Neuronal stem cell (in vitro differentiated cells): Measurements from ENCODE around the gene CTDP1.

ENCODE experiments used
- DNase-seq: peaks from one replicate; pipeline ENCODE4 v3.0.0-alpha.2; 2013; ENCODE audit warnings: low spot score
- H2AFZ ChIP-seq: one replicate; pipeline ENCODE4 v1.6.1; 2013; ENCODE audit warnings: mild to moderate bottlenecking, low read length, inconsistent platforms
- H2AK5ac ChIP-seq: 2 replicates; pipeline ENCODE4 v1.6.1; 2013; ENCODE audit warnings: low read depth, mild to moderate bottlenecking, inconsistent platforms, low read length, moderate library complexity, mixed read lengths
- H2BK120ac ChIP-seq: 2 replicates; pipeline ENCODE4 v1.6.1; 2013; ENCODE audit warnings: low read depth, mild to moderate bottlenecking, inconsistent platforms, low read length, moderate library complexity, mixed read lengths
- H2BK12ac ChIP-seq: one replicate; pipeline ENCODE4 v1.6.1; 2013; ENCODE audit warnings: low read length, inconsistent platforms
- H2BK15ac ChIP-seq: 2 replicates; pipeline ENCODE4 v1.6.1; 2013; ENCODE audit warnings: mild to moderate bottlenecking, low read length, inconsistent platforms, mixed read lengths
- H2BK5ac ChIP-seq: one replicate; pipeline ENCODE4 v1.6.1; 2013; ENCODE audit warnings: inconsistent platforms, mild to moderate bottlenecking, low read length, moderate library complexity
- H3K14ac ChIP-seq: one replicate; pipeline ENCODE4 v1.6.1; 2013; ENCODE audit warnings: low read length, inconsistent platforms
- H3K18ac ChIP-seq: 2 replicates; pipeline ENCODE4 v1.6.1; 2013; ENCODE audit warnings: low read length, inconsistent platforms
- H3K23ac ChIP-seq: 2 replicates; pipeline ENCODE4 v1.6.1; 2013; ENCODE audit warnings: low read depth, mild to moderate bottlenecking, mixed read lengths, low read length, inconsistent platforms; ENCODE audit not compliant: poor library complexity
- H3K27ac ChIP-seq: replicated peaks from 3 replicates; pipeline ENCODE4 v1.5.1; 2013; ENCODE audit warnings: low read length, inconsistent platforms
- H3K27me3 ChIP-seq, 3 experiments: 2 replicates each; pipeline ENCODE4 v1.6.1; 2013; ENCODE audit warnings: low read length in 3 of 3, mild to moderate bottlenecking in 2 of 3, inconsistent platforms in 1 of 3, low read depth in 1 of 3, mixed read lengths in 1 of 3, moderate library complexity in 1 of 3; ENCODE audit not compliant: control insufficient read depth in 3 of 3, insufficient read depth in 3 of 3
- H3K36me3 ChIP-seq, 2 donors: replicated peaks in 1 of 2; 2 replicates each; pipeline ENCODE4 v1.6.1; 2013; ENCODE audit warnings: low read length in 2 of 2; ENCODE audit not compliant: control insufficient read depth in 2 of 2, insufficient read depth in 2 of 2
- H3K4ac ChIP-seq: 2 replicates; pipeline ENCODE4 v1.6.1; 2013; ENCODE audit warnings: inconsistent platforms, mild to moderate bottlenecking, low read length, moderate library complexity
- H3K4me1 ChIP-seq, 2 donors: 1 replicate in 1 of 2; 2 replicates in 1 of 2; pipeline ENCODE4 v1.6.1; 2013; ENCODE audit warnings: low read length in 2 of 2, low read depth in 1 of 2; ENCODE audit not compliant: control insufficient read depth in 2 of 2, insufficient read depth in 1 of 2
- H3K4me2 ChIP-seq: one replicate; pipeline ENCODE4 v1.6.1; 2013; ENCODE audit warnings: mild to moderate bottlenecking, low read length, inconsistent platforms; ENCODE audit not compliant: insufficient read depth, poor library complexity, severe bottlenecking
- H3K4me3 ChIP-seq, 2 donors: 2 replicates each; pipeline ENCODE4 v1.5.1; 2013; ENCODE audit warnings: low read length in 2 of 2, mild to moderate bottlenecking in 2 of 2, inconsistent platforms in 1 of 2, moderate library complexity in 1 of 2
- H3K79me1 ChIP-seq: one replicate; pipeline ENCODE4 v1.6.1; 2013; ENCODE audit warnings: low read depth, mild to moderate bottlenecking, inconsistent platforms, low read length, moderate library complexity
- H3K9ac ChIP-seq: one replicate; pipeline ENCODE4 v1.6.1; 2013; ENCODE audit warnings: mild to moderate bottlenecking, low read depth, low read length, inconsistent platforms; ENCODE audit not compliant: poor library complexity
- H3K9me3 ChIP-seq, 2 donors: replicated peaks in 1 of 2; 2 replicates each; pipeline versions ENCODE3 to v1.6.1; 2013; ENCODE audit warnings: low read length in 2 of 2, mild to moderate bottlenecking in 2 of 2, inconsistent platforms in 1 of 2, low read depth in 1 of 2, mixed read lengths in 1 of 2, moderate library complexity in 1 of 2; ENCODE audit not compliant: control insufficient read depth in 2 of 2, insufficient read depth in 1 of 2
- H4K8ac ChIP-seq: one replicate; pipeline ENCODE4 v1.6.1; 2013; ENCODE audit warnings: low read depth, mild to moderate bottlenecking, inconsistent platforms, low read length, moderate library complexity
- H4K91ac ChIP-seq: one replicate; pipeline ENCODE4 v1.6.1; 2013; ENCODE audit warnings: low read length, low read depth, mild to moderate bottlenecking, inconsistent platforms; ENCODE audit not compliant: poor library complexity
- WGBS, 2 donors: extraction: QIAGEN DNeasy Blood & Tissue Kit; methylation state at CpG; one replicate each; pipeline ENCODE4 v1.1.7; 2013; ENCODE audit warnings: missing lambda C conversion rate in 2 of 2, mixed read lengths in 1 of 2; ENCODE audit not compliant: insufficient read length in 2 of 2, insufficient replicate concordance in 1 of 2; ENCODE audit errors: extremely low coverage in 2 of 2; 5-methylcytosine and 5-hydroxymethylcytosine counted together

The CTDP1 gene

GRCh38 chr18:79644006-79644665 is 35.5 kb upstream of the CTDP1 start:
- Histone ChIP-seq H3K79me1 (no peaks in the 10 kb centered on the region), H2BK15ac (no peak overlapping the region), H2AK5ac (no peak overlapping the region), H3K4me1 (peaks cover 0 to 2% of the 10 kb centered on the region in 2 donors), H3K27me3 (peaks cover 0 to 30% (median 2%) of the 10 kb centered on the region in 3 experiments), H2BK5ac (no peak overlapping the region), H3K36me3 (no peaks in the 10 kb centered on the region), H2BK12ac (no peak overlapping the region), H4K8ac (no peak overlapping the region), H4K91ac (no peak overlapping the region), H3K9ac (no peak overlapping the region), H3K4me3 (no peak overlapping the region), H3K4ac (no peak overlapping the region), H3K4me2 (no peak overlapping the region), H3K18ac (no peak overlapping the region), H3K9me3 (peaks cover 0 to 2% of the 10 kb centered on the region in 2 donors), H3K27ac (no peak overlapping the region), H3K14ac (no peak overlapping the region), H2BK120ac (no peak overlapping the region), H2AFZ (peak overlapping the region; percentile 67), H3K23ac (no peak overlapping the region)
- WGBS, 2 donors: no CpG with 5 or more reads among the region's 22 CpGs
- peak; percentile 71 for DNase-seq

DNA sequence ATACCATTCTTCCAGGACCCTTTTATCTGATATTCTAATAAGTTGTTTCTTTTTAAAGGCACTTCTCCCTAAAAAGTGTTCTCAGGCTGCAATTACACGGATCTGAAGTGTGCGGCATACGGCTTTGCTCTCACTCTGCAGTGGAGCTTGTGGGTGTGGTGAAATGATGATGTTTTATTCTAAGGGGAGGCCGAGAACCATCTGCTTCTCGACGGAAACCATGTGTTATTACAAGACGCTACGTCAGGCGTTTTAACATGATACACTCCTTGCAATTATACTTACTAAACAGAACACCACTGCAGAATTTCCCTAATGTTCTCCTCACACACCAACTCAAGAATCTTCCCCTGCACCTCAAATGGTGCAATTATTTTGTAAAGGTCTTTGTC is 34.9 kb upstream of the CTDP1 start:
- Histone ChIP-seq H3K4me3 (no peak overlapping the region), H3K9me3 (peaks cover 0 to 2% of the 10 kb centered on the region in 2 donors), H4K91ac (no peak overlapping the region), H3K27me3 (peaks cover 0 to 30% (median 2%) of the 10 kb centered on the region in 3 experiments), H2BK120ac (no peak overlapping the region), H3K4me1 (peaks cover 0 to 2% of the 10 kb centered on the region in 2 donors), H2BK15ac (no peak overlapping the region), H3K4me2 (no peak overlapping the region), H2AFZ (peak overlapping the region; percentile 67), H2AK5ac (no peak overlapping the region), H2BK12ac (no peak overlapping the region), H3K18ac (no peak overlapping the region), H3K23ac (no peak overlapping the region), H3K9ac (no peak overlapping the region), H3K27ac (no peak overlapping the region), H3K36me3 (no peaks in the 10 kb centered on the region), H2BK5ac (no peak overlapping the region), H3K14ac (no peak overlapping the region), H4K8ac (no peak overlapping the region), H3K79me1 (no peaks in the 10 kb centered on the region), H3K4ac (no peak overlapping the region)
- no CpG with 5 or more reads among the region's 9 CpGs for WGBS, 2 donors
- DNase-seq: no peak

DNA sequence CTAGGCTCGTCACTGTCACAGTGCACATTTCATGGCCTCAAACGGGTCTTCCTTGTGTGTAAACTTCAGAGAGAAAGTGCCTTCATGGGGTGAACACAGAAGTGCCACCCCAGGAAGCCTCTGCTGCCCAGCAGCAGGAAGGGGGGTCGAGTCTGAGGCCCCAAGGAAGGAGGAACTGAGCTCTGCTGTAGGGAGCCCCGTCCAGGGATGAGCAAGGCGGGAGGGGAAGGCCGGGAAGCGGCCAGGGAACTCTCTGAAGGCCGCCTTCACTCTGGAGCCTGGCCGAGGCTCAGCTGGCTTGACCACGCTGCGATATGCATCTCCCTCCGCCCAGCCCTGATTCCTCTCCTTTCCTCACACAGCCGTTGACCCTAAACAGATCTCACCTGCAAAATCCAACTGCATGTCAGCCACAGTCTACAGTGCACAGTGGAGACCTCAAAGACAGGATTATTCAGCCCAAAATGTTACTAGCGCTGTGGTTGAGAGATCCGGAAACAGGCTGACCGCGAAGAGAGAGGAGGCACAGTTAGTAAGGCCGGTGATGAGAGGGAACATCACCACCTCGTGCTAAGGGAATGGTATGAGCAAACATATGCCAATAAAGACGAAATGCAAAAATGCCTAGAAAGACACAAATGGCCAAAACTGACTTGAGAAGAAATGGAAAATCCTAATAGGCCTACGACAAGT is 34.2 kb upstream of the CTDP1 start:
- Histone ChIP-seq H2BK15ac (peak overlapping the region; percentile 28), H3K4me3 (peak overlapping the region in 1 of 2 donors; percentile 22), H3K14ac (no peak overlapping the region), H3K27ac (no peak overlapping the region), H3K27me3 (peaks cover 0 to 25% (median 2%) of the 10 kb centered on the region in 3 experiments), H3K4ac (no peak overlapping the region), H3K23ac (no peak overlapping the region), H3K18ac (no peak overlapping the region), H4K8ac (no peak overlapping the region), H3K79me1 (no peaks in the 10 kb centered on the region), H2AFZ (no peak overlapping the region), H2AK5ac (peak overlapping the region; percentile 5), H4K91ac (no peak overlapping the region), H3K36me3 (no peaks in the 10 kb centered on the region), H2BK12ac (no peak overlapping the region), H3K4me1 (no peaks in the 10 kb centered on the region), H3K4me2 (no peak overlapping the region), H2BK120ac (no peak overlapping the region), H2BK5ac (no peak overlapping the region), H3K9me3 (peaks cover 0 to under 1% of the 10 kb centered on the region in 2 donors), H3K9ac (no peak overlapping the region)
- no peak for DNase-seq
- WGBS, 2 donors: no CpG with 5 or more reads among the region's 21 CpGs

GRCh38 chr18:79647307-79647706 is 32.3 kb upstream of the CTDP1 start:
- H2AFZ ChIP-seq: no peak overlapping the region
- peaks cover 0 to 25% (median 0%) of the 10 kb centered on the region in 3 experiments for H3K27me3 ChIP-seq
- no peaks in the 10 kb centered on the region for H3K79me1 ChIP-seq
- no peak overlapping the region for H3K14ac ChIP-seq
- no peak overlapping the region for H3K27ac ChIP-seq
- H4K91ac ChIP-seq: no peak overlapping the region
- no peak overlapping the region for H2BK5ac ChIP-seq
- H3K23ac ChIP-seq: no peak overlapping the region
- WGBS, 2 donors: no CpG with 5 or more reads among the region's 1 CpG
- H3K4me1 ChIP-seq: no peaks in the 10 kb centered on the region
- H3K4me3 ChIP-seq: no peak overlapping the region
- no peak overlapping the region for H4K8ac ChIP-seq
- no peak overlapping the region for H3K4ac ChIP-seq
- no peaks in the 10 kb centered on the region for H3K36me3 ChIP-seq
- no peak overlapping the region for H2BK120ac ChIP-seq
- no peak overlapping the region for H2BK12ac ChIP-seq
- no peak overlapping the region for H3K9ac ChIP-seq
- no peak overlapping the region for H2BK15ac ChIP-seq
- no peak overlapping the region for H3K4me2 ChIP-seq
- DNase-seq: no peak
- H2AK5ac ChIP-seq: no peak overlapping the region
- no peak overlapping the region for H3K18ac ChIP-seq
- no peaks in the 10 kb centered on the region for H3K9me3 ChIP-seq
